HEK293T (cell line): ENCODE measurements around the gene HSD17B4.
"Not testable (repeated sequence)": the region's sequence is repeated elsewhere in the genome, so short reads cannot be mapped to it uniquely, and the experiment has no call there.

Experiments used
- CTCF ChIA-PET: fragments of 350-600 bp; formaldehyde crosslinking; extraction: SDS; loops from one replicate; lab custom pipeline; 2021; ENCODE audit warnings: antibody characterized with exemption, inconsistent platforms; lab: Yijun Ruan, JAX
- POLR2A ChIA-PET: fragments of 350-600 bp; formaldehyde crosslinking; extraction: SDS; loops from one replicate; lab custom pipeline; 2020; ENCODE audit warnings: antibody characterized with exemption, inconsistent platforms; lab: Yijun Ruan, JAX
- DNase-seq: peaks from one replicate; pipeline ENCODE4 v3.0.0; 2012; ENCODE audit warnings: mixed read lengths; ENCODE audit errors: extremely low spot score
- ARNT ChIP-seq: fragments of 450-650 bp; IDR thresholded peaks from 2 replicates; pipeline ENCODE4 v1.6.1; 2017; ENCODE audit warnings: mild to moderate bottlenecking
- BHLHE40 ChIP-seq: fragments of 450-650 bp; IDR thresholded peaks from 2 replicates; pipeline ENCODE4 v1.6.1; 2016; ENCODE audit warnings: mild to moderate bottlenecking, moderate library complexity, borderline replicate concordance
- CTBP1 ChIP-seq: fragments of 450-650 bp; IDR thresholded peaks from 2 replicates; pipeline ENCODE4 v1.6.1; 2016; ENCODE audit warnings: borderline replicate concordance
- ELF4 ChIP-seq: fragments of 450-650 bp; IDR thresholded peaks from 2 replicates; pipeline ENCODE4 v1.6.1; 2017; ENCODE audit warnings: antibody characterized with exemption
- FOXA1 ChIP-seq: fragments of 450-650 bp; IDR thresholded peaks from 2 replicates; pipeline ENCODE4 v1.6.1; 2016; ENCODE audit warnings: mild to moderate bottlenecking
- FOXK2 ChIP-seq: fragments of 450-650 bp; IDR thresholded peaks from 2 replicates; pipeline ENCODE4 v1.6.1; 2016; ENCODE audit warnings: mild to moderate bottlenecking
- FOXM1 ChIP-seq: fragments of 450-650 bp; IDR thresholded peaks from 2 replicates; pipeline ENCODE4 v1.6.1; 2017; ENCODE audit warnings: mild to moderate bottlenecking, borderline replicate concordance
- HDGF ChIP-seq: fragments of 450-650 bp; IDR thresholded peaks from 2 replicates; pipeline ENCODE4 v1.6.1; 2017; ENCODE audit warnings: antibody characterized with exemption, borderline replicate concordance
- L3MBTL2 ChIP-seq: fragments of 450-650 bp; conservative IDR thresholded peaks from 2 replicates; pipeline ENCODE4 v1.6.1; 2016; ENCODE audit warnings: mild to moderate bottlenecking
- LEF1 ChIP-seq: fragments of 450-650 bp; IDR thresholded peaks from 2 replicates; pipeline ENCODE4 v1.6.1; 2017; ENCODE audit warnings: mild to moderate bottlenecking, borderline replicate concordance
- NFRKB ChIP-seq: fragments of 450-650 bp; IDR thresholded peaks from 2 replicates; pipeline ENCODE4 v1.6.1; 2016; ENCODE audit warnings: mild to moderate bottlenecking, moderate library complexity
- PKNOX1 ChIP-seq: fragments of 450-650 bp; IDR thresholded peaks from 2 replicates; pipeline ENCODE4 v1.6.1; 2016
- SP1 ChIP-seq: fragments of 450-650 bp; IDR thresholded peaks from 2 replicates; pipeline ENCODE4 v1.6.1; 2017
- SUZ12 ChIP-seq: fragments of 450-650 bp; IDR thresholded peaks from 2 replicates; pipeline ENCODE4 v1.6.1; 2016; ENCODE audit warnings: mild to moderate bottlenecking
- TARDBP ChIP-seq: fragments of 450-650 bp; IDR thresholded peaks from 2 replicates; pipeline ENCODE4 v1.6.1; 2016
- ZNF384 ChIP-seq: fragments of 450-650 bp; IDR thresholded peaks from 2 replicates; pipeline ENCODE4 v1.6.1; 2016

The HSD17B4 gene

GRCh38 chr5:119409235-119409815, 43.0 kb upstream of the HSD17B4 start:
- CTCF ChIA-PET, result interaction anchor here (1.4 kb wide), 1 partner anchor 73 kb away, joined by 7 read pairs; no protein-coding TSS in a partner anchor
- TF ChIP-seq FOXA1 (no peak), FOXK2 (no peak), TARDBP (no peak), ELF4 (no peak), ARNT (no peak), PKNOX1 (no peak), SUZ12 (no peak), FOXM1 (no peak), CTBP1 (no peak)
- no peak for DNase-seq
- POLR2A ChIA-PET, result interaction anchor here (1.0 kb wide), 1 partner anchor 421 kb away, joined by 3 read pairs; the partner anchor contains the start of gene DTWD2

- ChIA-PET POLR2A (interaction anchor here (1.0 to 1.6 kb wide), 3 partner anchors 50 to 422 kb away, joined by 3 to 5 read pairs (median 3); partner anchors contain the start of gene DTWD2), CTCF (interaction anchor here (0.7 to 3.7 kb wide), 6 partner anchors 10 to 422 kb away, joined by 3 to 44 read pairs (median 6); partner anchors contain the start of gene DTWD2)
- TF ChIP-seq ELF4, result no peak
- TF ChIP-seq BHLHE40, result no peak
- TF ChIP-seq FOXM1, result no peak
- TF ChIP-seq SUZ12, result no peak
- no peak for TF ChIP-seq SP1
- TF ChIP-seq FOXA1, result no peak
- TF ChIP-seq HDGF, result no peak
- TF ChIP-seq PKNOX1, result no peak
- no peak for TF ChIP-seq ZNF384
- no peak for TF ChIP-seq FOXK2
- no peak for TF ChIP-seq TARDBP
- TF ChIP-seq L3MBTL2, result no peak
- no peak for TF ChIP-seq ARNT
- no peak for DNase-seq
Observed at GRCh38 chr5:119410448-119411159, 41.7 kb upstream of the HSD17B4 start.

GRCh38 chr5:119411361-119412278, 40.7 kb upstream of the HSD17B4 start:
- ChIA-PET CTCF (interaction anchor here (0.6 to 3.7 kb wide), 23 partner anchors 9 to 545 kb away, joined by 3 to 44 read pairs (median 4); partner anchors contain the start of genes DTWD2 and TNFAIP8), POLR2A (interaction anchor here (0.8 to 1.6 kb wide), 3 partner anchors 51 to 423 kb away, joined by 3 to 5 read pairs (median 4); partner anchors contain the start of genes DMXL1 and DTWD2)
- TF ChIP-seq SP1 (no peak), FOXA1 (no peak), CTBP1 (no peak), FOXK2 (no peak), LEF1 (no peak), FOXM1 (no peak), PKNOX1 (peak; percentile 77; the same call in 1 of the 2 replicates), ZNF384 (no peak)
- peak; percentile 71 for DNase-seq

GRCh38 chr5:119412279-119413227, 39.7 kb upstream of the HSD17B4 start:
- CTCF ChIA-PET, result interaction anchor here (0.7 to 3.7 kb wide), 19 partner anchors 10 to 1123 kb away, joined by 3 to 44 read pairs (median 4); partner anchors contain the start of genes DTWD2 and TNFAIP8

GRCh38 chr5:119414124-119414734, 38.1 kb upstream of the HSD17B4 start:
- CTCF ChIA-PET, result interaction anchor here (0.6 to 3.7 kb wide), 2 partner anchors 28 to 426 kb away, joined by 3 to 44 read pairs; partner anchors contain the start of gene DTWD2
- DNase-seq, POLR2A ChIA-PET: not testable (repeated sequence)

More at GRCh38 chr5:119412279-119413227, 39.7 kb upstream of the HSD17B4 start:
- no peak for DNase-seq
- TF ChIP-seq NFRKB, result no peak
- TF ChIP-seq BHLHE40, result no peak
- TF ChIP-seq SP1, result no peak
- TF ChIP-seq FOXK2, result no peak
- POLR2A ChIA-PET, result interaction anchor here (1.5 to 1.6 kb wide), 2 partner anchors 51 to 424 kb away, joined by 3 to 5 read pairs; partner anchors contain the start of gene DTWD2
